Dendritic cell treated with granulocyte-macrophage colony-stimulating factor and Interleukin-4, amounts not matched to agents 40 ng/mL and 50 ng/mL, for 4 days (primary cell): ENCODE data around the gene HIGD1C.
A peak's percentile ranks its signal among the peaks of the same experiment; 100 is the strongest.
"Not testable (repeated sequence)": the region's sequence is repeated elsewhere in the genome, so short reads cannot be mapped to it uniquely, and the experiment has no call there.

Experiments used
- H3K27ac Mint-ChIP-seq: one replicate; pipeline ENCODE4 v1.8.0; 2022; ENCODE audit warnings: mild to moderate bottlenecking, mixed read lengths
- H3K27me3 Mint-ChIP-seq: one replicate; pipeline ENCODE4 v1.8.0; 2022; ENCODE audit warnings: mild to moderate bottlenecking, mixed read lengths
- H3K36me3 Mint-ChIP-seq: one replicate; pipeline ENCODE4 v1.8.0; 2022; ENCODE audit warnings: low read depth, mixed read lengths
- H3K4me1 Mint-ChIP-seq: one replicate; pipeline ENCODE4 v1.8.0; 2022; ENCODE audit warnings: low read depth, mixed read lengths
- H3K4me3 Mint-ChIP-seq: one replicate; pipeline ENCODE4 v1.8.0; 2022; ENCODE audit warnings: mild to moderate bottlenecking, moderate library complexity, mixed read lengths
- H3K9me3 Mint-ChIP-seq: one replicate; pipeline ENCODE4 v1.8.0; 2022; ENCODE audit warnings: mixed read lengths
- intact Hi-C: fragments of 100-400 bp; cut with micrococcal nuclease; formaldehyde crosslinking; loops from one replicate; pipeline ENCODE4 v1.15.0; 2022

HIGD1C gene

DNA sequence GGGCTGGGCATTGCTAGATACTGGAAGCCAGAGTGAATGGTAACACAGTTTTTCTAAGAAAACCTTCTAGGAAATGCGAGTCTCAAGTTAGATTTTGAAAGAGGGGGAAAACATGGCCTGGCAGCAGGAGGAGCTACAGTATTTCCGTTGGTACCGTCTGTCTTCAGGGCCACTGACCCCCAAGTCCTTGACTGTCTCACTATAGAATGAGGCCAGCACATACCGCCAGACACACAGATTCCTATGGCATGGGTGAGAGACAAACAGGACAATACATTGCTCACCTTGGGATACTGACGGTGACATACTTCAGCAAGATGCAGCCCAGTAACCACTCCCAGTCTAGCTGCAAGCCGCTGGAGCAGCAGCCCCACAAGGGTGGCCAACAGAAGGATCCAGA, 52.2 kb downstream of the HIGD1C start:
- H3K36me3 Mint-ChIP-seq, result peaks cover 97% of the 10 kb centered on the region
- intact Hi-C loops, result no loop called here
- no peaks in the 10 kb centered on the region for H3K9me3 Mint-ChIP-seq
- H3K27me3 Mint-ChIP-seq, result no peaks in the 10 kb centered on the region
- no peak overlapping the region for H3K27ac Mint-ChIP-seq
- no peak overlapping the region for H3K4me3 Mint-ChIP-seq
- peaks cover 61% of the 10 kb centered on the region for H3K4me1 Mint-ChIP-seq

- H3K27me3 Mint-ChIP-seq, result no peaks in the 10 kb centered on the region
- H3K4me1 Mint-ChIP-seq, result peaks cover 64% of the 10 kb centered on the region
- H3K36me3 Mint-ChIP-seq, result peaks cover 95% of the 10 kb centered on the region
- no peak overlapping the region for H3K27ac Mint-ChIP-seq
- no peaks in the 10 kb centered on the region for H3K9me3 Mint-ChIP-seq
- H3K4me3 Mint-ChIP-seq, result no peak overlapping the region
- intact Hi-C loops, result loop anchor here (5.0 kb wide), 1 partner anchor 78 kb away; a partner anchor contains a TSS
Observed at GRCh38 chr12:51005030-51005429, 52.7 kb downstream of the HIGD1C start.

DNA sequence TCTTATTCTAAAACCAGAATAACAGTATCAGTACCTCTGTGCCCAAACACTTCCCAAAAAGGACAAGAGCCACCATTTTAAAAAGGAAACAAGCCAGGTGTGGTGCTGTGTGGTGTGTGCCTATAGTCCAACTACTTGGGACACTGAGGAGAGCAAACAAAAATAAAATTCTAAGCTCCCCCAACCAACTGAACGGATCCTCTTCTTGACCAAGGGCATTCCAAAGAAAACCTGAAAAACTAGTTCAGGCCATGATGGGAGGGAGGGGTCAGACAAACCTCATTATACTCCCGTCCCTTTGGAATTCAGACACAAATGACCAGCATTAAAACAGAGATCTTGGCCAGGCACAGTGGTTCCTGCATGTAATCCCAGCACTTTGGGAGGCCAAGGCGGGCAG, 53.3 kb downstream of the HIGD1C start:
- Mint-ChIP-seq H3K36me3 (peaks cover 91% of the 10 kb centered on the region), H3K4me3 (no peak overlapping the region), H3K9me3 (no peaks in the 10 kb centered on the region), H3K27ac (no peak overlapping the region), H3K27me3 (no peaks in the 10 kb centered on the region), H3K4me1 (peaks cover 70% of the 10 kb centered on the region)
- intact Hi-C loops, result loop anchor here (5.0 kb wide), 1 partner anchor 78 kb away; a partner anchor contains a TSS

GRCh38 chr12:51008329-51009055, 56.1 kb downstream of the HIGD1C start:
- Mint-ChIP-seq H3K36me3 (peaks cover 63% of the 10 kb centered on the region), H3K27me3 (no peaks in the 10 kb centered on the region), H3K27ac (peak overlapping the region; percentile 96), H3K9me3 (no peaks in the 10 kb centered on the region), H3K4me1 (peaks cover 84% of the 10 kb centered on the region), H3K4me3 (peak overlapping the region; percentile 87)
- intact Hi-C loops, result loop anchor here (2.0 to 5.0 kb wide), 2 partner anchors 16 to 81 kb away; a partner anchor contains a TSS

GRCh38 chr12:51009056-51009440, 56.7 kb downstream of the HIGD1C start:
- Mint-ChIP-seq H3K4me3 (peak overlapping the region; percentile 87), H3K27me3 (no peaks in the 10 kb centered on the region), H3K27ac (peak overlapping the region; percentile 96), H3K36me3 (peaks cover 57% of the 10 kb centered on the region), H3K4me1 (peaks cover 82% of the 10 kb centered on the region), H3K9me3 (no peaks in the 10 kb centered on the region)
- intact Hi-C loops, result loop anchor here (2.0 to 5.0 kb wide), 2 partner anchors 16 to 82 kb away; a partner anchor contains a TSS

- peaks cover 28% of the 10 kb centered on the region for H3K36me3 Mint-ChIP-seq
- peaks cover 55% of the 10 kb centered on the region for H3K4me1 Mint-ChIP-seq
- no peaks in the 10 kb centered on the region for H3K27me3 Mint-ChIP-seq
- intact Hi-C loops, result no loop called here
- peak overlapping the region; percentile 96 for H3K27ac Mint-ChIP-seq
- H3K4me3 Mint-ChIP-seq, result peak overlapping the region; percentile 9
- no peaks in the 10 kb centered on the region for H3K9me3 Mint-ChIP-seq
Observed at GRCh38 chr12:51011955-51012354, 59.6 kb downstream of the HIGD1C start.

DNA sequence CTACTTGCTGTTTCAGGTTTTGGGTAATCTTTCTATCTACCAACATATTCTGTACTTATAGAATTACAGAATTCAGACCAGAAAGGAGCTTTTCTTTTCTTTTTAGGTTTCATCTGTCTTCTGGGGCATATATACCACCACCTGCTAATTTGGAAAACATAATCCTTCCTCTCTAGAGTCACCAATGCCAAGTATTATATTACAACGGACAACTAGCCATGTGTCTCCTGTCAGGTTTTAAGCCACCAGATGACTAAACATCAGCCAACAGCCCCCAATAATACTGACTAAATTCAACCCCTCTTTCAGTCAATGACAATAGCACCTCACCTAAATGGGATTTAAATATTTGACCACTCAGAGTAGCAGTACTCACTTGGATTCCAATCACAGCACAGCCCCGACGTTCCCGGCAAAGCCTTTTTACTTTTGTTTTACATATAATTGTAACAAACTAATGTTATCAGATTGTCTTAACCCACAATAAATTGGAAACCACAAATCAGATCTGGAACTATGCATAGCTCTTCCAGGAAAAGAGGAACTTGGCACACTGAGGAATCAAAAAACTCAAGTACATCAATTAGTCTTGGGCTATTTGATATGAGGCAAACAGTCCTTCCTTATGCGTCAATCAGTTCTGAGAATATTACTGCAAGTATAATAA, 60.4 kb downstream of the HIGD1C start:
- Mint-ChIP-seq H3K9me3 (no peaks in the 10 kb centered on the region), H3K4me3 (peak overlapping the region; percentile 1), H3K4me1 (peaks cover 56% of the 10 kb centered on the region), H3K27ac (peak overlapping the region; percentile 96), H3K36me3 (peaks cover 21% of the 10 kb centered on the region), H3K27me3 (no peaks in the 10 kb centered on the region)
- intact Hi-C loops, result no loop called here

DNA sequence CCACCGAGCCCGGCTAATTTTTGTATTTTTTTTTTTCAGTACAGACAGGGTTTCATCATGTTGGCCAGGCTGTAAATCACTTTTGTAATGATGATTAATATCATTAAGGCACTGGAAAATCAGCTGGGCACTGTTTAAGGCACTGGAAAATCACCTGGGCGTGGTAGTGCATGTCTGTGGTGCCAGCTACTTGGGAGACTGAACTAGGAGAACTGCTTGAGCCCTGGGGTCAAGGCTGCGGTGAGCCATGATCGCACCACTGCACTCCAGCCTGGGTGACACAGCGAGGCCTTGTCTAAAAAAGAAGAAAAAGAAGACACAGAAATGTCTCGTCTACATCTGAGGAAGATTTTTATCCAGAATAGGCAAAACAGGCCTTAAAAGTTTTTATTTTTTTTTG, 61.1 kb downstream of the HIGD1C start:
- intact Hi-C loops, result no loop called here
- Mint-ChIP-seq H3K36me3 (peaks cover 14% of the 10 kb centered on the region), H3K27me3 (no peaks in the 10 kb centered on the region), H3K4me3 (no peak overlapping the region), H3K4me1 (peaks cover 54% of the 10 kb centered on the region), H3K9me3 (no peaks in the 10 kb centered on the region), H3K27ac (peak overlapping the region; percentile 96)

DNA sequence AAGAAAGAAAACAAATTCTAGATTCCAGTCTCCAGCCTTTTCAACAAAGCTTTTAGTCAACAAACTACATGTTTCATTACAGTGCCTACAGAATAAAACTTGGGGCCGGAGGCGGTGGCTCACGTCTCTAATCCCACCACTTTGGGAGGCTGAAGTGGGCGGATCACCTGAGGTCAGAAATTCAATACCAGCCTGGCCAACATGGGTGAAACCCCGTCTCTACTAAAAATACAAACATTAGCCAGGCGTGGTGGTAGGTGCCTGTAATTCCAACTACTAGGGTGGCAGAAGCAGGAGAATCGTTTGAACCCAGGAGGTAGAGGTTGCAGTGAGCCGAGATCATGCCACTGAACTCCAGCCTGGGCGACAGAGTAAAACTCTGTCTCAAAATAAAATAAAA, 62.1 kb downstream of the HIGD1C start:
- H3K27me3 Mint-ChIP-seq, intact Hi-C loops, H3K36me3 Mint-ChIP-seq, H3K4me3 Mint-ChIP-seq, H3K27ac Mint-ChIP-seq, H3K9me3 Mint-ChIP-seq: not testable (repeated sequence)
- H3K4me1 Mint-ChIP-seq, result peaks cover 49% of the 10 kb centered on the region

DNA sequence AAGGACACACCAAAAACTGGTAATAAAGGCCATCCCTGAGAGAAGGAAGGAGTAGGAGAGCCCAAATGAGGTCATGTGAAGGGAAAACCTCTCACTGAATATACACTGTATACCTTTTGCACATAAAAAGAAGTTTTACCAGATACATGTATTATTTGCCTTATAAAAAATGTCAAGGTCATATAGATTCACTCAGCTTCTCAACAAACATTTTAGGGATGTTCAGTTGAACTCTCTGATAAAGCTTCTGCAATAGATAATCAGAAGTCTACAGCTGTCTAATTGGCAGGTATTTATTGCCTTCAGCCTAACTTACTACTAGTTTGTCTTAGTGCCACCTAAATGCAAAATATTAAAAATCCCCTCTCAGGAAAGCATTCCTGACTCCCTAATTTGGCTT, 65.1 kb downstream of the HIGD1C start:
- Mint-ChIP-seq H3K4me3 (no peak overlapping the region), H3K9me3 (no peaks in the 10 kb centered on the region), H3K27me3 (no peaks in the 10 kb centered on the region), H3K4me1 (peaks cover 40% of the 10 kb centered on the region), H3K36me3 (peaks cover 15% of the 10 kb centered on the region), H3K27ac (peak overlapping the region; percentile 54)
- intact Hi-C loops, result no loop called here

DNA sequence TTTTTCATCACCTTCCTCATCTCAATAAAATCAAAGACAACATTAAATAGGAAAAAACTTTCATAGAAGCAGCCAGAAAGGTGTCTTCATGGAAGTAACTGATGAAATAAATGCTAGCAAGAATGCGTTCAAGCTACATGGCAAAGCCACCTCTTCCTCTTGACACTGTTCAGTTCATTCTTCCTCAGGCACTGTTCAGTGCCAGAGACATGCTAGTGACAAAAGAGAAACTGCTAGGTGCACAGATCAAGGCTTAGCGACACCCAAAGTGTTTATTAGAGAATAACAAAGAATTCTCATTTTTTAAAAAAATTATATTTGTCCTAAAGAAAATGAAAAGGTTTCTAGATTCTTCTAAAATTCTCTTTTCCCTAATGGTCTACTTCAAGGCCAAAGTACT, 66.6 kb downstream of the HIGD1C start:
- H3K27me3 Mint-ChIP-seq, result no peaks in the 10 kb centered on the region
- H3K36me3 Mint-ChIP-seq, result peaks cover 21% of the 10 kb centered on the region
- H3K9me3 Mint-ChIP-seq, result no peaks in the 10 kb centered on the region
- H3K27ac Mint-ChIP-seq, result no peak overlapping the region
- peaks cover 33% of the 10 kb centered on the region for H3K4me1 Mint-ChIP-seq
- intact Hi-C loops, result no loop called here
- H3K4me3 Mint-ChIP-seq, result no peak overlapping the region

DNA sequence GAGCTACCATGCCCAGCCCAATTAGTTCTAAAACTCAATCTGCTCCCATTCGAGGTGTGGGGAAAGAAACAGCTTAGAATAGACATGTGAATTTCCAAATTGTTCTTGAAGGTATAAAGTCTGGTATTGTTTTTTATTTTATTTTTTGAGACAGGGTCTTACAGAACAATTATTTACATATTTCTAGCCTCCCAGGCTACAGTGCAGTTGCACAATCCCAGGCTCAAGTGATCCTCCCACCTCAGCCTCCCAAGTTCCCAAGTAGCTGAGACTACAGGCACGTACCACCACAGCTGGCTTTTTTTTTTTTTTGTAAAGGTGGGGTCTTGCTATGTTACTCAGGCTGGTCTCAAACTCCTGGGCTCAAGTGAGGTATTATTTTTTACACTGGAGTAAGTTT, 67.6 kb downstream of the HIGD1C start:
- Mint-ChIP-seq H3K4me1 (peaks cover 33% of the 10 kb centered on the region), H3K27ac (no peak overlapping the region), H3K36me3 (peaks cover 27% of the 10 kb centered on the region), H3K4me3 (no peak overlapping the region), H3K27me3 (no peaks in the 10 kb centered on the region), H3K9me3 (no peaks in the 10 kb centered on the region)
- intact Hi-C loops, result no loop called here
